GM21825 (cell line): ENCODE data around the gene BMP4.
"Not testable (repeated sequence)": the region's sequence is repeated elsewhere in the genome, so short reads cannot be mapped to it uniquely, and the experiment has no call there.

Experiments
- ATAC-seq: cut with Tn5 transposase; IDR thresholded peaks from one replicate; pipeline ENCODE4 v1.9.1; 2021; ENCODE audit warnings: mild to moderate bottlenecking, moderate library complexity; ENCODE audit not compliant: unreplicated experiment

BMP4 gene

DNA sequence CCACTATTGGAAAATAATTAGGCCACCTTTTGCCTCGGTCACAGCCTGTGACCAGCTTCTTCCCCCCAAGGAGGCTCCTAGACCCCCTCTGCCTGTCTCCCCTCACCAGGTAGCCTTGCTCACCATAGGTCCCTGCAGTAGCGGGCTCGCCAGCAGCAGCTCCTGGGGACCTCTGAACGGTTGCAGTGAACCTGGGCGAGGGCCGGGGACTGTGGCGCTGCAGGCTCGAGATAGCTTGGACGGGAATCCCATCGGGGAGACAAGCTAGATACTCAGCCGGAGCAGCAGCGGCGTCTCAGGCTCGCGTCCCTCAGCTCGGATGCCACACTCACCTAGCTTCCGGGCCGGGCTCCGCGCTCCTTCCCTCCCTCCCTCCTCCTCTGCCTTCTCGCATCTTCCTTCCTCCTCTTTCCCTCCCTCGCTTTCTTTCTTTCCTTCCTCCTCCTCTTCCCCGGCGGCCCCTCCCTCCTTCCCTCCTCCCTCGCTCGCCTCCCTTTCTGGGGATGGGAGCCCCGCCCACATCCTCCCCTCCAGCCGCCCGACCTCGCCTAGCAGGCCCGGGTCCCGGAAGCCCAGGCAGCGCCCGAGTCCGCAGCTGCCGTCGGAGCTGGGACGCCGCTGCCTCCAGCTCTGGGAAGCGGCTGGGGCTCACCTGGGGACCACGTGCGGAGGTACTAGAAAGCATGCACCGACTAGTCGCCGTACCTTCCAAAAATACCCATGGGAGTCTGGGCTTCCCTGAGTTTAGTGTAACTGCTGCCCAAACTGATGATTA is at the start of gene BMP4:
Gene BMP4, minus strand, starts transcription at position 399 of the 775 bp plus-strand sequence. CDS start 4,603 bp downstream, outside the sequence.
- ATAC-seq = no peak

DNA sequence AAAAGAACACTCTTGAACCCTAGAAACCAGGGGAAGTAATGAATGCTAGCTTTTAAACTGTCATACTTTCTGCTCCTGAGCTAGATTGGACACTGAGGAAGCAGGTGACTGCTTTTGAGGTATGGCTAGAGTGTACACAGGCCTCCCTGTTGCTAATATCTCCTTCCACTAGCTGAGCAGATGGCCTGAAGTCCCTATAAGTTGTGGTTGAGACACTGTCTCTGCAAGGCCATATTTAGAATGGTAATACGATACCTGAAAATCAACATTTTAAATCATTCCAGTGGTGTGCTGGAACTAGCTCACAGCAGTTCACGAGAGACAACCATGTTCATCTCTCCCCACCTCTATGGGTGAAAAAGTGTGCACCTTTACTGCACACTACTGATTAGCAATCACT is 46.4 kb upstream of the BMP4 start:
- no peak for ATAC-seq

DNA sequence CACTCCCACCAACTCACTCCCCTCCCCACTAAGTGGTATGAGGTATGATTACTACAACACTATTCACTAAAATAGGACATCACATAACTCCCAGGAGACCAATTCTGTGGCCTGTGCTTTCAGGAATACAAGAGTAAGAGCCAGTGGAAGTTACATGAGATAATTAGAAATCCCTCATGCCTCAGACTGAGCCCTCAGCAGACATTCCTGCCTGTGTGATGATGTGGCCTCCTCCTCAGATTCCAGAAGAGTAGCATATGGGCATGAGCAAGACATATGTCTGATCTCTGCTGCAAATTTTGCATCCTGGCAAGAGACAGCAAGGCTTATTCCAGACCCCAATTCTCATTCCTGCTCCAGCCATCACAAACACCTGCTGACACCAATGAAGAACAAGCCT is 46.0 kb upstream of the BMP4 start:
- no peak for ATAC-seq

DNA sequence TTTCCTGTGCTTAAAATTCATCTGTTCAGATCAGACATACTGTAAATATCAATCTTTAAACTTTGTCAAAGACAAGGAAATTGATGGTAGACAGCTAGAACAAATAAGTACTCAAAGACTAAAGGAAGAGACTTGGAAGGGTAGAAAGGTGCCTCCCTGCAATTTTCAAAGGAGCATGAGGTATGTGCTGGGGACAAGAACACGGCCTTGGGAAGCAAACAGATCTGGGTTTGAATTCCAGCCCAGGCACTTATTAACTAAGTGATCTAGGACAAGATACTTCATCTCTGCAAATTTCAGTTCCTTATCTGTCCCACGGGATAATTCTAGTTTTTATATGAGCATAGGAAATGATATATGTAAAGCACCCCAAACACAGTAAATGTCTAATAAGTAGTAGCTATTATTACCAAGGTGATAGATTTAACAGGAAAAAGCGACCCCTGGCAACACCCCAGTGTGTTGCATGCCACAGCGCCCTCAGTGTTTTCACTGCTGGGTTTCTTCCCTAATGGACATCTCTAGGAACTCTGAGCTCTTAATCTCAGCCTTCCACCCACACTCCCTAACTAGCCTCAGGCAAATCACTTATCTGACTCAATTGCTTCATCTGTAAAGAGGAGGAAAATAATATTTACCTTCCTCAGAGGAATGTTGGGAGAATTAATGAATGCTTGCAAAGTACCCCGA is 44.7 kb upstream of the BMP4 start:
- no peak for ATAC-seq

DNA sequence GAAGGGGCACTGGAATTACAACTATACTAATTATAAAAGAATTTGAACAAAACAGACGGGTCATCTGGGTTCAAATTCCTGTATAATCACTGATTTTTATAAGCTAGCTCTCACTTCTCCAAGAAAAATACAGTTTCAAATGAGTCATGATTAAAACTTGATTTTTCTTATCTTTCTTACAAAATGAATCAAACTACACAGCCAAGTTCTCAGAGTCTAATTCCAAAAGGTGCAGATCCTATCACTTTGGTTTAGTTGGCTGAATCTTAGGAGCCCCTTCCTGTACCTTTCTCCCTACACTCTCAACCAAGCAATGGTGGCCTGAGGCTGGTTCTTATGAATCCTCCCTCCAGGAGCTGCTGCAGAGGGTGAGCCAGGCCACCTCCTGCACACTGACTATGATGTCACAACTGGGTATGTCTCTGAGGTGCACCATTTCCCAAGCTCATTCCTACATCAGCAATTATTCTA is 43.8 kb upstream of the BMP4 start:
- no peak for ATAC-seq

DNA sequence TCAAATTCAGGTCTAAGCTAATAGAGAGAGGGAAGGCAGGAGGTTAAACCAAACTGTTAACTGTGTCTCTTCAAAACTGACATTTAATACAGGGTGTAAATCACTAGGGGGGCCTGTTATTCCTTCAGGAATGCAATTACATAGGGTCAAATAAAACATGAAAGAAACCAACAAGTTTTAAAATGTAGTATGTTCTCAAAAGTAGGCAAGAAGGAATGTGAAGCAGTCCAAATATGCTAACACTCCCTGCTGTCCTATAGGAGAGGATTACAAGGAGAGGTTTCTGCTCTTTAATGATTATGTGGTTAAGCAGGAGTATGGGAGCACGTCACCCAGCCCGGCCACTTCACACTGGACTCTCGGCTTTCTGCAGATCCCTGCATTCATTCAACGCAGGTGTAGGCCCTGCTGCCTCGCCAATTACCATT is 42.5 kb upstream of the BMP4 start:
- ATAC-seq = no peak

DNA sequence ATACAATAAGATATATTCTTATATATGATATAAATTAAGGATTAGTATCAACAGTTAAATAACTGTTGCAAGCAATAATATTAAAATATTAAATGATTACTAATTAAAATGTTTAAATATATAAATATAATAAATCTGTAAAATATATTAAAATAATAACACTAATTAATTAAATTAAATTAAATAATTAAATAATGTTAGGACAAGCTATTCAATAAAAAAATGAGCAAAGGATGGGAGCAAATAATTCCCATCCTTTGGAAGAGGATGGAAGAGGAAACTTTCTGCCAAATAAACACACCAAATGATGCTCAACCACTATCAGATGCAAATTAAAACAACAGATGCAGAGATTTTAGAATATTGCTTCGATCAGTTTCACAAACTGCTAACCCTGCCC is 39.4 kb upstream of the BMP4 start:
- no peak for ATAC-seq

GRCh38 chr14:53993920-53994607 is 37.4 kb upstream of the BMP4 start:
- no peak for ATAC-seq

DNA sequence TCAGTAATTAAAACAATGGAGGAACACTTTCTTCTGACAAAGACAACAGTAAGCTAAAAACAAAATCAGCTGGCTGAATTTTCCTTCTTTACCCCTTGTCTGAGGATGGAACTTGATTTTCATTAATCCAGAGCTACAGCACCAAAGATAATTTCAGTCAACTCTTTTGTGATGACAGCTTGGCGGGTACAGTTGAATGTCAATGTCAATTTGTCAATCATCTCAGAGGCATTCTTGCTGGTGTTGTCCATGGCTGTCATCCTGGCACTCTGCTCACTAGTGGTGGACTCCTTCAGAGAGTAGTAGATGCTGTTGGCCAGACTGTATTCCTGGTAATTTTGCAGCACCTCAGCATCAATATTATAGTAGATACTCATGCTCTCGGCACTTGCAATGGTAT is 34.4 kb upstream of the BMP4 start:
- no peak for ATAC-seq

DNA sequence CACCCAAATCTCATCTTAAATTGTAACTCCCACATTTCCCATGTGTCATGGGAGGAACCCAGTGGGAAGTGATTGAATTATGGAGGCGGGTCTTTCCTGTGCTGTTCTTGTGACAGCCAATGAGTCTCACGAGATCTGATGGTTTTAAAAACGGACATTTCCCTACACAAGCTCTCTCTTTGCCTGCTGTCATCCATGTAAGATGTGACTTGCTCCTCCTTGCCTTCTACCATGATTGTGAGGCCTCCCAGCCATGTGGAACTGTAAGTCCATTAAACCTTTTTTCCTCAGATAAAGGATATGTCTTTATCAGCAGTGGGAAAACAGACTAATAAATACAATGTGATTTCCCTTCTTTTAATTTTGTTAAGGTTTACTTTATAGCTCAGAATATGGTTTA is 30.1 kb upstream of the BMP4 start:
- not testable (repeated sequence) for ATAC-seq

- ATAC-seq = not testable (repeated sequence)
Measured at GRCh38 chr14:53984958-53985357, 28.3 kb upstream of the BMP4 start.

- ATAC-seq = no peak
Measured at GRCh38 chr14:53983112-53983511, 26.5 kb upstream of the BMP4 start.

- no peak for ATAC-seq
Measured at GRCh38 chr14:53982546-53982945, 25.9 kb upstream of the BMP4 start.

GRCh38 chr14:53979747-53980642 is 23.4 kb upstream of the BMP4 start:
- no peak for ATAC-seq

DNA sequence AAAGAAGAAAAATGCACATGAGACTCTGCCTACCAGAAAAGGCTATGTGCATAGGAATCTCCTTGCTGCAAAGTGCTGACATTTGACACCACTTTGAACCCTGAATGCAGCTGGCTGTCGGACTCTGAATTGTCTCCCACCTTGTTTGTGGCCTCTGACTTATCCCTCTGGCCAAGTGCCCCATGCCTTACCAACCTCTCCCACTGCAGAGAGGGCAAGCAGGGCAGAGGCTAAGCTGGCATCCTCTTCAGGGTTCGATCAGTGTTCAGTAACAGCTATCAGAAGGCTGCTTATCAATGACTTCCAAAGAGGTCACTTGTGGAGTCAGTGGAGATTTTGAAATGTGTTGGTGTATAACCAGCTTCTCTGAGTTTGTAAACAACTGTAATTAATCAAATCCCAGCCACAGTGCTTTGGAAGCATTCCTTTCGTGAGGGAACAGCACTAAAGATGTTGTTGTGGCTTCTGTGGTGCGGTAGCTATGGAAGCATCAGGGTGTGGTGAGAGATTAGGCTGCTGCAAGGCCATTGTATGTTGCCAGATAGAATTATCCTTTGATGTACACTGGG is 22.6 kb upstream of the BMP4 start:
- no peak for ATAC-seq

DNA sequence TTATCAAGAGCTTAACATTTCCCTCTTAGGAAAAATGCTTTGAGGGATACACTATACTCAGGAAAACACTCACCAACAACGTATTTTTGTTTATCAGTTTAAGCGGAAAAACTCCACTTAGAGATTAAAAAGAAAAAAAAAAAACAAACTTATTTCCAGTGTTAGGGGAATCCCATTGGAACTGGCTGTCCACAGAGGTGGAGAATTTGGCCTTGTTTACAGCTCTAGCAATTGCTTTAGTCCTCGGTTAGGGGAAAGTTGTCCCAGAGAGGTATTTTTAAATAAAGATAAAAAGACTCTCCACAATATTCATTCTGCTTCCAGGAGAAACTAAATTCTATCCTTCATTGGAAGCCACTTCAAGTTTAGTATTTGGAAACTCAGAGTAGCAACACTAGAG is 21.6 kb upstream of the BMP4 start:
- no peak for ATAC-seq

DNA sequence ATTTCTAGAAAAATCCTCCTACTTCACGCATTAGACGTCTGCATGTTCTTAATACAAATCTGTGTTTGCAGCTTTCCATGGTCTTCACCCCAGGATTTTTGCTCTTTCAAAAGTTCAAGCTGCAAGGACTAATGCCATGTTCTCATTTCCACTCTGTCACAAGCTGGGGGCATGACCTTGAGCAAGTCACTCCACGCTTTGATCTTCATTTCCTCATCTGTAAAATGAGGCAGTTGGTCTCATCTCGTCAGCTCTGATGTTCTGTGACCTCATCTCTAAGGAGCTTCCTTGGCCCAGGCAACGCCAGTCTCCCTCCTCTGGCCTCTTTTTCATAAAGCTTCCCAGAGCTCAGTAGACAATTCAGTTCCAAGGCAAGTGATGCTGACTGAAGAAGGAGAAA is 18.8 kb upstream of the BMP4 start:
- no peak for ATAC-seq

DNA sequence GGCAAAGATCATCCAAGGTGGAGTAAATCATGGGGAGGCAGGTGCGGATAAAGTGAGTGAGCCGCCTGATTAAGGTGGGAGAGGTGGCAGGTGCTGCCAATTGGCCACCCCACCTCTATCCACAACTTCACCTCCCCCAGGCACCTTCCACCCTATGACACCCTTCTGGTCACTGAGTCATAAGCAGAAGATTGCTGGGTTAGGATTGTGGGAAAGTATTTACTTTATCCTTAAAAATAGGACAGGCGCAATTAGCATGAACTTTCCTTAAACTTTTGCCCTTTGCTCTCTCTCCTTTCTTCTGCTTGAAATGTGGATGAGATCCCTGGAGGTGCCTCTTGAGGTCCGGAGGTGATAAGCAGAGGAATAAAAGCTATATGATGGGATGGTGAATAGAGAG is 14.9 kb upstream of the BMP4 start:
- ATAC-seq = no peak

DNA sequence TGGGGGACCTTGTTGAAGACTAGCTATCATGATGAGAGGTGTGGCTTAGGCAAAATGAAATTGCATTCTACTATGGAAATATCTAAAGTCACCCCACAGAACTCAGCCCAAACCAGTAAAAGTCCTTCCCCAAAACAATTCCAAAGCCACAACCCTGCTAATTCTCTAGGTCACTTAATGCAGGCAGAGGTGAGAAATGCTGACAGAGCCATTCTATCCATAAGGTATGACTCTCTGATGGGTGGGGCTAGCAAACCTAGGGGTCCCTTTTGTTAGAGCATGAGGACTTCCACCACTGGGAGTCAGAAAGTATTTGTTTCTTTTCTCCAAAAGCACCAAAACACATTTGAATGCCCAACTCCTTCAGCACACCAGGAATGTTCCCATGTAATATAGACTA is 12.7 kb upstream of the BMP4 start:
- ATAC-seq = no peak

DNA sequence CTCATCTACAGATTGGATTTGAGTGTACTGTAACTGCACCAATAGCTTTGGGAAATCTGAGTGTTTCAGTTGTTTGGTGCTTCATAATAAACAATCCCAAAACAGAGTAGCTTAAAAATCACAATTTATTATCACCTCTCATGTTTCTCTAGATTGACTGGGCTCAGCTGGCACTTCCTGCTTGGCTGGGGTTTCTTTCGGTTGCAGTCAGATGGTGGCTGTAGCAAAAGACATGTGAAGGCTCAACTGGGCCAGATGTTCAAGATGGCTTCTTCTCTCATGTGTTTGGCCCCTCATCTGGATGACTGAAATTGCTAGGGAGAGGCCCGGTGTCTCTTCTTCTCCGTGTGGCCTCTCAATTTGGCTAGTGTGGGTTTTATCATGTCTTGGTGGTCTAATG is 12.1 kb upstream of the BMP4 start:
- no peak for ATAC-seq
